Activated CD4-positive, alpha-beta T cell treated with anti-CD3 and anti-CD28 coated beads, Interleukin-2, amount 10 ng/mL, durations not matched to agents 7 days and 5 days (primary cell): ENCODE measurements around the gene FBXO42. TPM values are rescaled to one million over a fixed set of nuclear protein-coding genes. Genes with fewer than 3 reads are reported as not detected.
"Not testable (repeated sequence)": the region's sequence is repeated elsewhere in the genome, so short reads cannot be mapped to it uniquely, and the experiment has no call there.

Experiments
- CTCF ChIA-PET: fragments of 350-600 bp; sonication (Branson Sonifier 250); formaldehyde crosslinking; loops from one replicate; lab custom pipeline; 2021; ENCODE audit warnings: antibody characterized with exemption; lab: Charles Lee
- POLR2A ChIA-PET: fragments of 350-600 bp; sonication (Branson Sonifier 250); formaldehyde crosslinking; loops from one replicate; lab custom pipeline; 2021; ENCODE audit warnings: antibody characterized with exemption; lab: Charles Lee
- DNase-seq: peaks from one replicate; pipeline ENCODE4 v3.0.0-alpha.2; 2020
- H3K27ac Mint-ChIP-seq: one replicate; pipeline ENCODE4 v1.8.0; 2021; ENCODE audit warnings: mild to moderate bottlenecking, moderate library complexity, mixed read lengths
- H3K27me3 Mint-ChIP-seq: one replicate; pipeline ENCODE4 v1.8.0; 2021; ENCODE audit warnings: mixed read lengths
- H3K36me3 Mint-ChIP-seq: one replicate; pipeline ENCODE4 v1.8.0; 2021; ENCODE audit warnings: low read depth, mixed read lengths
- H3K4me1 Mint-ChIP-seq: one replicate; pipeline ENCODE4 v1.8.0; 2021; ENCODE audit warnings: mixed read lengths
- H3K4me3 Mint-ChIP-seq: one replicate; pipeline ENCODE4 v1.8.0; 2021; ENCODE audit warnings: mild to moderate bottlenecking, moderate library complexity, mixed read lengths
- H3K9me3 Mint-ChIP-seq: one replicate; pipeline ENCODE4 v1.8.0; 2021; ENCODE audit warnings: mixed read lengths
- total RNA-seq, 2 experiments: library from RNA; stranded (reverse); gene quantifications; one replicate each; pipeline ENCODE4 v1.2.3, GENCODE V29; 2021

Gene FBXO42
- total RNA-seq, 2 experiments from 2014 or later: 15.5 to 19.3 TPM

DNA sequence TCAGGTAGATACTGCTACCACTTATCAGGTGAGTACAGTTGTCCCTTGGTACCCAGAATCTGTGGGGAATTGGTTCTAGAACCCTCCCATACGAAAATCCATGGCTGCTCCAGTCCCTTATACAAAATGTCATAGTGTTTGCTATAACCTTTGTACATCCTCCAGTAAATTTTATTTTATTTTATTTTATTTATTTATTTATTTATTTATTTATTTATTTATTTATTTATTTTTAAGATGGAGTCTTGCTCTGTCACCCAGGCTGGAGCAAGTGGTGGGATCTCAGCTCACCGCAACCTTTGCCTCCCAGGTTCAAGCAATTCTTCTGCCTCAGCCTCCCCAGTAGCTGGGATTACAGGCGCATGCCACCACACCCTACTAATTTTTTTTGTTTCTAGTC, 138.7 kb downstream of the FBXO42 start:
- H3K36me3 Mint-ChIP-seq, H3K27ac Mint-ChIP-seq, H3K27me3 Mint-ChIP-seq, POLR2A ChIA-PET, H3K4me3 Mint-ChIP-seq, DNase-seq, H3K9me3 Mint-ChIP-seq: not testable (repeated sequence)
- peaks cover 29% of the 10 kb centered on the region for H3K4me1 Mint-ChIP-seq
- CTCF ChIA-PET: interaction anchor here (0.9 kb wide), 1 partner anchor 140 kb away, joined by 3 read pairs; the partner anchor contains the start of gene FAM131C

DNA sequence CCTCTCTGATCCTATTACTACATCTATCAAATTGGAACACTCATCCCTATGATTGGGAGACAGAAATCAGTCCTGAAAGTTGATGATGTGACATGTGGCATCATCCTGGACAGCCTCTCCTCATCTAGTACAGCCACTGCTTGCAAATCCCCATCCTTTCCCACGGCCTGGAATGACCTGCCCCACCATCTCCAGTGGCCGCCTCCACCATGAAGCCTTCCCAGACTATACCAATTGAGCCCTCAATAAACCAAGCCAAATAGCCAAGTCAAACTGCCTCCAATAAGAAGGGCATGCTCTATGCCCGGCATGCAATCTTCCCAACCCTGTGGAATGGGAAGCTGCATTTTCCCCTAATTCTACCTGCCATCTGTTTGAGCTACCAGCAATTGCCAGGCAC, 139.3 kb downstream of the FBXO42 start:
- peaks cover 6% of the 10 kb centered on the region for H3K27me3 Mint-ChIP-seq

DNA sequence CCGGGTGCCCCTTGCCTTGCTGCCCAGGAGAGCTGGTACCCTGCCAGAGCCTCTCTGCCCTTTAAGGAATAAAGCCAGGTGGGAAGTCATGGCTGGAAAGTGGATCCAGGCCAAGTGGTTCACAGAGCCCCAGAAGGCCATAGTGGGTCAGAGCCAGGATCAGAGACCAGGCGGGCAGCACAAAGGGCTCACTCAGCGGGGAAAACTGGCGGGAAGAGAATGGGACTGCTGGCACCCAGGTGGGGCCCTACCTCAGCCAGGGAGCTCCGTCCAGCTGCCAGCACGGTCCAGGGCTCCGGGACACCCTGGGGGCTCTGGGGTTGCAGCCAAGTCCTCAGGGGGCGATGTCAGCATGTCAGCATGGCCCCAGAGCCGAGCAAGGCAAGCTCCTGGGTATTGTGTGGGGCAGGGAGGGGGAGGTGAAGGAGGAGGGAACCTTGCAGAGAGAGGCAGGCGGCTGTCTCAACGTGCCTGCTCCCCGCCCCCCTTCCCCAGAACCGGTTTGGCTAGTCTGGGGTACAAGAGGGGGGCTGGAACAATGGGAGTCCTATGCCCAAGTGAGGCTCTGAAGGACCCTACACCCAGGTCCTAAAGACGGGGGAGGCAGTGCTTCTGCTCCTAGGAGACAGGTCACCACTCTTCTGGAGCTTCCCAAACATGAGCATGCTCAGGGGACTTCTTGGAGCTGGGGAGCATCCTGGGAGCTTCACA, 139.9 kb downstream of the FBXO42 start, which contains the start of gene ARHGEF19:
TSS of gene ARHGEF19 (minus strand) at position 402 of the 711 bp plus-strand sequence. CDS start 3,598 bp downstream, outside the sequence.
- DNase-seq: no peak
- H3K36me3 Mint-ChIP-seq: no peaks in the 10 kb centered on the region
- H3K4me1 Mint-ChIP-seq: peaks cover 19% of the 10 kb centered on the region
- H3K27me3 Mint-ChIP-seq: peaks cover 6% of the 10 kb centered on the region
- H3K27ac Mint-ChIP-seq: no peak within 1 kb of the TSS
- CTCF ChIA-PET: interaction anchor here (0.9 to 1.2 kb wide), 4 partner anchors 11 to 139 kb away, joined by 3 read pairs; partner anchors contain the start of gene FAM131C
- H3K9me3 Mint-ChIP-seq: no peaks in the 10 kb centered on the region
- H3K4me3 Mint-ChIP-seq: no peak within 1 kb of the TSS
- POLR2A ChIA-PET: no interaction called here

More for the DNA sequence above, 139.3 kb downstream of the FBXO42 start:
- peaks cover 25% of the 10 kb centered on the region for H3K4me1 Mint-ChIP-seq
- ChIA-PET CTCF (interaction anchor here (0.9 kb wide), 1 partner anchor 140 kb away, joined by 3 read pairs; the partner anchor contains the start of gene FAM131C), POLR2A (no interaction called here)
- no peak overlapping the region for H3K27ac Mint-ChIP-seq
- no peak overlapping the region for H3K4me3 Mint-ChIP-seq
- no peak for DNase-seq
- H3K9me3 Mint-ChIP-seq: no peaks in the 10 kb centered on the region
- no peaks in the 10 kb centered on the region for H3K36me3 Mint-ChIP-seq

DNA sequence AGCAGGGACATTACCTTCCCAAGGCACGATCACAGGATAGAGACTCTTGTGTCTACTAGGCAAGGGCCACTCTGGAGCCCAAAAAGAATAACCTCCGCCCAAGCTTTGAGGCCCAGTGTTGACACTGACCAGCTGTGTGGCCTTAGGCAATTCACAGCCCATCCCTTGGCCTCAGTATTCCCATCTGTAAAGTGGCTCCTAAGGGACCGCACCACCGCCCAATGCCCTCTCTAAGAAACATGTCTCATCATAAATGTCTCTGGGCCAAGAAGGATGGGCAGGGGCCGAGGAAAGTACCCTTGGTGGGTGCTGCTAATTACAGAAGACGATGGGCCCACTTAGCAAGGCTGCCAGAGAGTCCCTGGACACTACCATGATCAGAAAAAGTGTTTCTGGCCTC, 140.5 kb downstream of the FBXO42 start:
- Mint-ChIP-seq H3K9me3 (no peaks in the 10 kb centered on the region), H3K27me3 (peaks cover 6% of the 10 kb centered on the region), H3K4me1 (peaks cover 16% of the 10 kb centered on the region), H3K36me3 (no peaks in the 10 kb centered on the region), H3K4me3 (no peak overlapping the region), H3K27ac (no peak overlapping the region)
- DNase-seq: no peak
- POLR2A ChIA-PET: no interaction called here
- CTCF ChIA-PET: interaction anchor here (1.1 to 1.2 kb wide), 3 partner anchors 10 to 31 kb away, joined by 3 read pairs; no protein-coding TSS in a partner anchor

DNA sequence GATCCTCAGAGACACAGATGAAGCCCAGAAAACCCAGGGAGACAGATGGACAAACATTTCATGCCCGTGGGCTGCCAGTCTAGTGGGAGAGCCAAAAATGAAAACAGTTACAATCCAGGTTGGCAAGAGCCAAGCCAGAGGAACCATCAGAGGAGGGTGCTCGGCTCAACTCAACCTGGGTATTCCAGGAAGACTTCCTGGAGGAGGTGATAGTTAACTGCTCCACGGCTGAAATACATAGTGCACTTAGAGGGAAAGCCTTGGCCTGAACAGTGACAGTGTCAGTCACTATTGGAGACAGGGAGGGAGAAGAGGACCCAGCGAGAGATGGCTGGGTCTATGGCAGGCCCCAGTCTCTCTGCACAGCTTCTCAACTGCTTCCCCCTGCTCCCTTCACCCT, 141.7 kb downstream of the FBXO42 start:
- Mint-ChIP-seq H3K4me3 (no peak overlapping the region), H3K27me3 (peaks cover 6% of the 10 kb centered on the region), H3K9me3 (no peaks in the 10 kb centered on the region), H3K4me1 (peaks cover 9% of the 10 kb centered on the region), H3K36me3 (no peaks in the 10 kb centered on the region), H3K27ac (peak overlapping the region; percentile 63)
- CTCF ChIA-PET: no interaction called here
- DNase-seq: no peak
- POLR2A ChIA-PET: no interaction called here

DNA sequence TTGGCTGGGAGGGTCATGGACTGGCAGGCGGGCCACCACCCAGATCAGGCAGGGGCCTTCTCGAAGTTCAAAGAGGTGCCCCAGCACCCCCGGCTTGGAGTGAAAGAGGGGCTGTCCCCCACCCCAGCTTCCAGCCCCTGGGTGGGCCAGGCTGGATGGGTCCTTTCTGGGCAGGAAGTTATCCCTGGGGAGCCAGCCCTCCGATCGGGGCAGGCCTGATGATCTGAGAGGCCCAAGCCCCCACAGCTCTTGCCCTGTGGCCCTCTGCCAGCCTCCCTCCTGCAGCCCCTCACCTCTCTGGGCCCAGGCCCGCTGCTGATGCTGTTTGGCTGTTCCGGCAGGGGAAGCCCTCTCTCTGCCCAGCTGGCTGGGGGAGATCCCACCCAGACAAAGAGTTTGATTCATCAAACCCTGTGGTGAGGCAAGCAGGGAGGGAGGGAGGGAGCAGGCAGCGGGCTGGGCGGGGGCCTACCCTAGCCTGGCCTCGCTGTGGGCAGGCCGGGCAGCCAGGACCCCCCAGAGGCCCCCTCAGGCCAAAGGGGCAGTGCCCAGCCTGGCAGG, 142.4 kb downstream of the FBXO42 start:
- no peak for DNase-seq
- Mint-ChIP-seq H3K9me3 (no peaks in the 10 kb centered on the region), H3K36me3 (no peaks in the 10 kb centered on the region), H3K4me3 (no peak overlapping the region), H3K4me1 (peaks cover 9% of the 10 kb centered on the region), H3K27ac (no peak overlapping the region), H3K27me3 (peaks cover 6% of the 10 kb centered on the region)
- CTCF ChIA-PET: no interaction called here
- POLR2A ChIA-PET: no interaction called here

DNA sequence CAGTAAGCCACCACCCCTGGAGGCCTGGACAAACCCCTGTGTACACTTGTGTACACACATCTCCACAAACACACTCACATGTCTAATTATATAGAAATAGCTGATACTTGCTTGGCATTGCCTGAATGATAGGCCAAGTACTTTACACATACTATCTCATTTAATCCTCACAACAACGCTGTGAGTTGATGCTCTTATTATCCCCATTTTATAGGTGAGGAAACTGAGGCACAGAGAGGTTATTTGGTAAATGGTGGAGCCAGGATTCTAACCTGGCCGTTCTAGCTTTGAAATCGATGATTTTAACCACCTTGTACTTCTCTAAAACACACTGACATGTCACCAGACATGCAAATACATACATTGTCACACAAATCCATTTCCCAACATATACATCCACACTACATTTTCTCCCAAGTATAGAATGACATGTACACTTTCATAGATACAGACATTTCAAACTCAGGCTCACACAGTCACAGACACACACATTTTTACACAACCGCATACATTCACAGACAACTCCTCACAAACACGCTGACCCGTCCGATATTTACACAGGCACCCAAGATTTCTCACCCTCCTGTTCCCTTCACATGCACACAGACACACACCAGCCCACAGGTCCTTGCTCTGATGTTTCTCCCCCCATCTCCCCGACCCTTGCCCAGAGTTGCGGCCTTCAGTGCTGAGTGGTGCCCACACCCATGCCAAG, 143.0 kb downstream of the FBXO42 start:
- ChIA-PET CTCF (no interaction called here), POLR2A (no interaction called here)
- H3K9me3 Mint-ChIP-seq: no peaks in the 10 kb centered on the region
- peaks cover 6% of the 10 kb centered on the region for H3K27me3 Mint-ChIP-seq
- no peak for DNase-seq
- H3K36me3 Mint-ChIP-seq: no peaks in the 10 kb centered on the region
- H3K4me1 Mint-ChIP-seq: peaks cover 11% of the 10 kb centered on the region
- peak overlapping the region; percentile 43 for H3K27ac Mint-ChIP-seq
- no peak overlapping the region for H3K4me3 Mint-ChIP-seq

DNA sequence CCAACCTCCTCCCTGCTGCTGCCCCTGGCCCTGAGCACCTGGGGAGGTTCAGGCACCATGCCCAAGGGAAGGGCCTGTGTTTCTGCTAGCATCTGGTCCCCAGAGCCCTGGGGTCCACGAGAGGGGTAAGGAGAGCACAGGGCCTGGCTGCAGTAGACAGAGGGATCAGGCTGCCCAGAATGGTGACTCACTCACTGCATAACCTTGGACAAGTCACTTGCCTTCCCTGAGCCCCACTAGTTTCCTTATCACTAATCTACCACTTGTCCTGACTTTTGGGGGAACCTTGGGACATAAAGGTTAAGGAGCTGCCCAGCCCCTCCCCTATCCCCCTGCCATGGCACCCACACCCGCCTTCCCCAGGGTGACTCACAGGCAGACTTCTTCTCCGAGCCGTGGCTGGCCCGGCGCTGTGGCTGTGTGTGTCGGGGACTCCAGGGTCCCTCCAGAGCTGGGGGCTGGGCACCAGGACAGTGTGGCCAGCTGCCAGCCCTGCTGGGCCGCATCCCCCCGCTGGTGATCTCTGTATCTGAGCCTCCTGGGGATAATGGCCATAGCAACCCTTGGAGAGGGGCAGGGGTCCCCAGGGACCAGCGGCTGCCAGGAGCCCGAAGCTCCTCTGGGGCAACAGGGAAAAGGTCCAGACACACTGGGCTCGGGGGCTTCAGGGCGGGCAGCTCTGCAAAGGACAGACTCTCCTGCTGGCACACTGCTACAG, 143.9 kb downstream of the FBXO42 start:
- Mint-ChIP-seq H3K36me3 (peaks cover 2% of the 10 kb centered on the region), H3K4me1 (peaks cover 11% of the 10 kb centered on the region), H3K9me3 (no peaks in the 10 kb centered on the region), H3K27me3 (peaks cover 6% of the 10 kb centered on the region), H3K4me3 (peak overlapping the region; percentile 7), H3K27ac (no peak overlapping the region)
- ChIA-PET POLR2A (no interaction called here), CTCF (no interaction called here)
- no peak for DNase-seq

DNA sequence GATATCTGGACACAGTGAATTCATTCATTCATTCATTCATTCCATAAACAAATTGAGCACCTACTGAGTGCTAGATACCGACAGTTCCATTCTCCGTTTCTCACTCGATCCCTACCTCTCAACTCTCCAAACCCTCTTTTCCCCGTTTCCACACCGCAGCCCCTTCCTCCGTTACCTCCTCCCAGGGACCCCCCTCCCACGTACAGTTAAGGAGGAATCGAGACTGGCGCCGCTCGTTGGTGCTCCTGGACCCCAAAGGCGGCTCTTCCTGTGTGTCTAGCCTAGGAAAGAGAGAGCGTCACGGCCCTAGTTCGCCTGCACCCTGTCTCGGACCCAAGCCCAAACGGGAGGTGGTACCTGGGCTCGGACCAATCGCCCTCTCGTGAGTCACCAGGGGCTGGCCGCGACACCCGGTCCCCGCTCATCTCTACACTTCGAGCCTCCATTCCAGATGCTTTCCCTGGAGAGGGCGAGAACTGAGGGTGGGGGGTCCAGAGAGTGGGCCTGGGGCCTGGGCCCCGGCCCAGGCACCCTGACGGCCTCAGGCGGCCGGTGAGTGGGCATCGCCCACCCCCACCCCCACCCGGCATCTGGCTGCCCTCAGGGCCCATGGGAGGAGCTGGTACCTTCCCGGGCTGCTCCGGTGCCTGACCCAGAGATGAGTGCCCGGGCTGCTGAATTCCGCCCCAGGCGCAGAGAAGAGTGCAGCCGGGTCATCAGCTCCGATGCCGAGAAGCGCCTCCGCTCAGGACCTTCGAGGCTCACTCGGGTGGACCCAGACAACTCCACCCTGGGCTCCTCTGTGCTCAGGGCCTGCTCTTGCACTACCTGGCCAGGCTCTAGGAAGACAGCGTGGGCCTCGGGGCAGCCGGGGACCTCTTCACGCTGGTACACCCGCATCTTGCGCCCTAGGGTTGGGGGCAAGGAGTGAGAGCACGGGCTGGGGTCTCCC, 144.7 kb downstream of the FBXO42 start:
- Mint-ChIP-seq H3K9me3 (no peaks in the 10 kb centered on the region), H3K4me3 (peak overlapping the region; percentile 89), H3K27ac (peak overlapping the region; percentile 99), H3K4me1 (peaks cover 11% of the 10 kb centered on the region), H3K36me3 (peaks cover 2% of the 10 kb centered on the region), H3K27me3 (no peaks in the 10 kb centered on the region)
- ChIA-PET POLR2A (interaction anchor here (1.4 kb wide), 1 partner anchor 9 kb away, joined by 8 read pairs; no protein-coding TSS in a partner anchor), CTCF (interaction anchor here (0.9 to 2.3 kb wide), 3 partner anchors 9 to 134 kb away, joined by 3 to 11 read pairs (median 4); partner anchors contain the start of gene FAM131C)
- no peak for DNase-seq

DNA sequence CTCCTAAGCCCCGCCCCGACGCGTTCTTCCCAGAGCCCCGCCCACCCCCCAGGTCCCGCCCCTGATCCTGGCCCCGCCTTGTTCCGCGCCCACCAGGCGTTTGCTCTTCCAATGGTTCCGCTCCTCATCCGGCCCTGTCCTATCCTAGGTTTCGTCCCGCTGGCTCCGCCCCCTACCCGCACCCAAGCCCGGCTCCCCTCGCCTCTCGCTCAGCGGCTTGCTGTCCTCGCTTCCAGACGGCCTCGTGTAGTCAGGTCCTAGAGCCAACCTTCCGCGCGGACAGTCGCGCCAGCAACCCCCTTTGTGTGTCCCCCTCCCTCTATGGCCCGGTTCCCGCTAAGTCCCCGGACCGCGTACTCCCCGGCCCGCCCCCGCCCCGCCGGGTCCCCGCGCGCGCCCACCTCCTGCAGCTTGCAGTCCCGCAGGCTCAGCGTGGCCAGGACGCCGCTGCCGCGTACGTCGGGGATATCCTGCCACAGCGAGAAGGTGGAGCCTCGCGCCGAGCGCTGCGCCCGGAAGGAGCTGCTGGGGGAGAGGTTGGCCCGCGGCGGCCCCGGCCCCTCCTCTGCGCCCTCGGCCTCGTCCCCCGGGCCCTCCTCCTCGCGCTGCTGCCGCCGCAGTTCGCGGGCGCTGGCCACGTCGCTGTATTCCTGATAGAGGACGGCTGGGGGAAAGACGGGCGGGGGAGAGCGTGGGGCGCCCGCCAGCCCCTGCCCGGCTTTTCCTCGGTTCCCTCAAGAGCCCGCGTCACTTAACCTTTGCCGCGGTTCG, 145.5 kb downstream of the FBXO42 start:
- no peaks in the 10 kb centered on the region for H3K9me3 Mint-ChIP-seq
- peak; percentile 95 for DNase-seq
- peaks cover 11% of the 10 kb centered on the region for H3K4me1 Mint-ChIP-seq
- H3K4me3 Mint-ChIP-seq: peak overlapping the region; percentile 89
- ChIA-PET CTCF (interaction anchor here (0.9 to 2.3 kb wide), 3 partner anchors 10 to 134 kb away, joined by 3 to 11 read pairs (median 4); partner anchors contain the start of gene FAM131C), POLR2A (interaction anchor here (1.4 kb wide), 1 partner anchor 10 kb away, joined by 8 read pairs; no protein-coding TSS in a partner anchor)
- H3K36me3 Mint-ChIP-seq: peaks cover 2% of the 10 kb centered on the region
- no peaks in the 10 kb centered on the region for H3K27me3 Mint-ChIP-seq
- peak overlapping the region; percentile 99 for H3K27ac Mint-ChIP-seq
